ENCODE data around the gene CASTOR2. TPM values are rescaled to one million over a fixed set of nuclear protein-coding genes. Genes with fewer than 3 reads are reported as not detected.
"Not testable (repeated sequence)": the region's sequence is repeated elsewhere in the genome, so short reads cannot be mapped to it uniquely, and the experiment has no call there.

CASTOR2 gene
- total RNA-seq (8.0 TPM), polyA plus RNA-seq (1.3 TPM)

GRCh38 chr7:74964511-74965119 lies at the start of gene CASTOR2:
TSS of gene CASTOR2 (plus strand) at chr7:74964705. CDS start at chr7:74964986, 281 bp downstream.
- H3K4me3 ChIP-seq (ENCODE audit: low read depth, low read length); H3K27ac ChIP-seq (ENCODE audit: low read depth); H3K36me3 ChIP-seq (ENCODE audit: insufficient read depth); H3K4me1 ChIP-seq (ENCODE audit: insufficient read depth); DNase-seq (ENCODE audit: extremely low spot score): not testable (repeated sequence)
- 2% methylated on average over 10 of the region's 84 CpGs for WGBS

GRCh38 chr7:74922321-74922890 lies 42.1 kb upstream of the CASTOR2 start:
- not testable (repeated sequence) for H3K27ac ChIP-seq (ENCODE audit: low read depth); H3K4me1 ChIP-seq (ENCODE audit: insufficient read depth); H3K4me3 ChIP-seq (ENCODE audit: low read depth, low read length); DNase-seq (ENCODE audit: extremely low spot score); H3K36me3 ChIP-seq (ENCODE audit: insufficient read depth)
- 74% methylated on average over 8 of the region's 10 CpGs for WGBS

GRCh38 chr7:74923644-74924043 lies 40.9 kb upstream of the CASTOR2 start:
- 95% methylated on average over 1 of the region's 1 CpG for WGBS
- not testable (repeated sequence) for H3K4me1 ChIP-seq (ENCODE audit: insufficient read depth); H3K4me3 ChIP-seq (ENCODE audit: low read depth, low read length); DNase-seq (ENCODE audit: extremely low spot score); H3K36me3 ChIP-seq (ENCODE audit: insufficient read depth); H3K27ac ChIP-seq (ENCODE audit: low read depth)

GRCh38 chr7:74926968-74927367 lies 37.5 kb upstream of the CASTOR2 start:
- H3K4me1 ChIP-seq (ENCODE audit: insufficient read depth); H3K4me3 ChIP-seq (ENCODE audit: low read depth, low read length); DNase-seq (ENCODE audit: extremely low spot score); H3K27ac ChIP-seq (ENCODE audit: low read depth); H3K36me3 ChIP-seq (ENCODE audit: insufficient read depth): not testable (repeated sequence)
- WGBS: no CpG with 5 or more reads among the region's 1 CpG

- not testable (repeated sequence) for H3K36me3 ChIP-seq (ENCODE audit: insufficient read depth); DNase-seq (ENCODE audit: extremely low spot score); H3K27ac ChIP-seq (ENCODE audit: low read depth); H3K4me3 ChIP-seq (ENCODE audit: low read depth, low read length); H3K4me1 ChIP-seq (ENCODE audit: insufficient read depth)
- 75% methylated on average over 1 of the region's 6 CpGs for WGBS
These were observed 32.8 kb upstream of the CASTOR2 start for GRCh38 chr7:74931563-74932328.

- no CpG with 5 or more reads among the region's 2 CpGs for WGBS
- H3K27ac ChIP-seq (ENCODE audit: low read depth); H3K4me1 ChIP-seq (ENCODE audit: insufficient read depth); H3K4me3 ChIP-seq (ENCODE audit: low read depth, low read length); H3K36me3 ChIP-seq (ENCODE audit: insufficient read depth); DNase-seq (ENCODE audit: extremely low spot score): not testable (repeated sequence)
These were observed 25.1 kb upstream of the CASTOR2 start for GRCh38 chr7:74939429-74939828.

- not testable (repeated sequence) for H3K27ac ChIP-seq (ENCODE audit: low read depth); H3K4me1 ChIP-seq (ENCODE audit: insufficient read depth); H3K36me3 ChIP-seq (ENCODE audit: insufficient read depth); DNase-seq (ENCODE audit: extremely low spot score); H3K4me3 ChIP-seq (ENCODE audit: low read depth, low read length)
- 51% methylated on average over 6 of the region's 9 CpGs for WGBS
These were observed 23.0 kb upstream of the CASTOR2 start for GRCh38 chr7:74941302-74942069.

GRCh38 chr7:74943923-74944322 lies 20.6 kb upstream of the CASTOR2 start:
- not testable (repeated sequence) for H3K4me1 ChIP-seq (ENCODE audit: insufficient read depth); H3K36me3 ChIP-seq (ENCODE audit: insufficient read depth); H3K4me3 ChIP-seq (ENCODE audit: low read depth, low read length); H3K27ac ChIP-seq (ENCODE audit: low read depth); DNase-seq (ENCODE audit: extremely low spot score)
- 85% methylated on average over 3 of the region's 4 CpGs for WGBS

- not testable (repeated sequence) for H3K36me3 ChIP-seq (ENCODE audit: insufficient read depth); H3K27ac ChIP-seq (ENCODE audit: low read depth); H3K4me1 ChIP-seq (ENCODE audit: insufficient read depth); DNase-seq (ENCODE audit: extremely low spot score); H3K4me3 ChIP-seq (ENCODE audit: low read depth, low read length)
- WGBS: no CpG with 5 or more reads among the region's 3 CpGs
These were observed 16.8 kb upstream of the CASTOR2 start for GRCh38 chr7:74947741-74948140.

GRCh38 chr7:74953774-74954173 lies 10.7 kb upstream of the CASTOR2 start:
- H3K4me1 ChIP-seq (ENCODE audit: insufficient read depth); DNase-seq (ENCODE audit: extremely low spot score); H3K36me3 ChIP-seq (ENCODE audit: insufficient read depth); H3K4me3 ChIP-seq (ENCODE audit: low read depth, low read length); H3K27ac ChIP-seq (ENCODE audit: low read depth): not testable (repeated sequence)
- WGBS: no CpG with 5 or more reads among the region's 8 CpGs

GRCh38 chr7:74958328-74958727 lies 6.2 kb upstream of the CASTOR2 start:
- not testable (repeated sequence) for H3K27ac ChIP-seq (ENCODE audit: low read depth); DNase-seq (ENCODE audit: extremely low spot score); H3K4me3 ChIP-seq (ENCODE audit: low read depth, low read length); H3K4me1 ChIP-seq (ENCODE audit: insufficient read depth); H3K36me3 ChIP-seq (ENCODE audit: insufficient read depth)
- no CpG with 5 or more reads among the region's 2 CpGs for WGBS

- DNase-seq (ENCODE audit: extremely low spot score); H3K4me3 ChIP-seq (ENCODE audit: low read depth, low read length); H3K36me3 ChIP-seq (ENCODE audit: insufficient read depth); H3K27ac ChIP-seq (ENCODE audit: low read depth); H3K4me1 ChIP-seq (ENCODE audit: insufficient read depth): not testable (repeated sequence)
- 41% methylated on average over 20 of the region's 32 CpGs for WGBS
These were observed 598 bp upstream of the CASTOR2 start for GRCh38 chr7:74963704-74964510.

Data from urinary bladder (tissue), 4 donors.